Esophagus squamous epithelium (tissue), 4 donors: ENCODE data around the gene MPZL1.

Source experiments
- POLR2A ChIP-seq, 4 donors: fragments of 450-650 bp; IDR thresholded peaks; one replicate each; pipeline ENCODE4 v1.6.1; 2017; ENCODE audit warnings: antibody characterized with exemption in 4 of 4, mild to moderate bottlenecking in 4 of 4, moderate library complexity in 3 of 4
- TF ChIP-seq, protein P1 (sequence below), 6 experiments: fragments of 450-650 bp in 4 of 6; fragments of 200-600 bp in 2 of 6; sonication (generic) in 2 of 6; IDR thresholded peaks; one replicate each; pipeline ENCODE4 v1.5.1; 2016 to 2019; ENCODE audit warnings: antibody characterized with exemption in 6 of 6, mild to moderate bottlenecking in 4 of 6, moderate library complexity in 4 of 6

DNA sequence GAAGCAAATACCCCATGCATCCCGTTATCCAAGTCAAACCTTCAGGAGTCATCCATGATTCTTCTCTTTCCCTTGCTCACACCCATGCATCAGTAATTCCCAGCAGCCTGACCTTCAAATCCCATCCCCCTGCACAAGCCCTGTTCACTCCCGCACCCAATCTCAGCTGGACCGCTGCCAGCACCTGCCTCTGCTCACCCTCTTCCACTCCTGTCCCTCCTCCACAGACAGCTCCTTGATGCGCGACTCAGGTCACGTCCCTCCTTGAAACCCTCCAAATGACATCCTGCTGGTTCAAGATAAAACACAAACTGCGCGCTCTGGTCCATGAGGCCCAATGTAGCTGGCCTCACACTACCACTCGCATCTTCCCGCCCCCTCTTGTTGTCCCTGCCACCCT, 43.4 kb upstream of the MPZL1 start:
- TF ChIP-seq, protein P1, sequence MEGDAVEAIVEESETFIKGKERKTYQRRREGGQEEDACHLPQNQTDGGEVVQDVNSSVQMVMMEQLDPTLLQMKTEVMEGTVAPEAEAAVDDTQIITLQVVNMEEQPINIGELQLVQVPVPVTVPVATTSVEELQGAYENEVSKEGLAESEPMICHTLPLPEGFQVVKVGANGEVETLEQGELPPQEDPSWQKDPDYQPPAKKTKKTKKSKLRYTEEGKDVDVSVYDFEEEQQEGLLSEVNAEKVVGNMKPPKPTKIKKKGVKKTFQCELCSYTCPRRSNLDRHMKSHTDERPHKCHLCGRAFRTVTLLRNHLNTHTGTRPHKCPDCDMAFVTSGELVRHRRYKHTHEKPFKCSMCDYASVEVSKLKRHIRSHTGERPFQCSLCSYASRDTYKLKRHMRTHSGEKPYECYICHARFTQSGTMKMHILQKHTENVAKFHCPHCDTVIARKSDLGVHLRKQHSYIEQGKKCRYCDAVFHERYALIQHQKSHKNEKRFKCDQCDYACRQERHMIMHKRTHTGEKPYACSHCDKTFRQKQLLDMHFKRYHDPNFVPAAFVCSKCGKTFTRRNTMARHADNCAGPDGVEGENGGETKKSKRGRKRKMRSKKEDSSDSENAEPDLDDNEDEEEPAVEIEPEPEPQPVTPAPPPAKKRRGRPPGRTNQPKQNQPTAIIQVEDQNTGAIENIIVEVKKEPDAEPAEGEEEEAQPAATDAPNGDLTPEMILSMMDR (IDR thresholded peaks at IDR 0.05), result no peak
- no peak for TF ChIP-seq POLR2A (IDR thresholded peaks at IDR 0.05)
